OCI-LY3 (cell line): ENCODE results near the gene PNMT.

Experiments
- EZH2phosphoT487 ChIP-seq: fragments of 200-600 bp; shearing (Covaris generic); IDR thresholded peaks from 2 replicates; pipeline ENCODE4 v1.6.1; 2018; ENCODE audit warnings: antibody characterized with exemption, mixed run types, low read depth
- TF ChIP-seq, protein P1 (sequence below): fragments of 200-600, 300-600 bp; sonication (generic); IDR thresholded peaks from 2 replicates; pipeline ENCODE4 v1.5.1; 2014; ENCODE audit warnings: antibody characterized with exemption, low read length, low read depth

DNA sequence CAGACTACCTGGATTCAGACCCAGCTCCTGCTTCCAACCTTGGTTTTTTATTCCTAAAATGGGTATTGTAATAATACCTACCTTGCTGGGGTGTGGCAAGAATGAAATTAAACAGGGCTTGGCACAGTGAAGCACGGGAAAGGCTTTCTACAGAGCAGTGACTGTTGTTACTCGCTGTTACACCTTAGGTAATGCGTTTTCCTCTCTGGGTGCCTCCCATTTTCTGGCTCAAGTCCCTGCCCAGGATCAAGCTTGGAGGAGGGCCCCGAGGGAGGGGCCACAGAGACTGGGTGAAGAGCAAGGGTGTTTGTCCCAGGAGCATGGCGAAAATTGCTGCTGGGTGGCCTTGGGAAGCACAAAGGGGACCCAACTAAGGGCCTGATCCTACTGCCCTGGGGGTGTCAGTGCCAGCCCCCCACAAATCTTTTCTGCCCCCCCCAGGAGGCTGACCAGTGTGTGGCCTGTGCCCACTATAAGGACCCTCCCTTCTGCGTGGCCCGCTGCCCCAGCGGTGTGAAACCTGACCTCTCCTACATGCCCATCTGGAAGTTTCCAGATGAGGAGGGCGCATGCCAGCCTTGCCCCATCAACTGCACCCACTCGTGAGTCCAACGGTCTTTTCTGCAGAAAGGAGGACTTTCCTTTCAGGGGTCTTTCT, 48.8 kb downstream of the PNMT start:
- TF ChIP-seq, protein P1, sequence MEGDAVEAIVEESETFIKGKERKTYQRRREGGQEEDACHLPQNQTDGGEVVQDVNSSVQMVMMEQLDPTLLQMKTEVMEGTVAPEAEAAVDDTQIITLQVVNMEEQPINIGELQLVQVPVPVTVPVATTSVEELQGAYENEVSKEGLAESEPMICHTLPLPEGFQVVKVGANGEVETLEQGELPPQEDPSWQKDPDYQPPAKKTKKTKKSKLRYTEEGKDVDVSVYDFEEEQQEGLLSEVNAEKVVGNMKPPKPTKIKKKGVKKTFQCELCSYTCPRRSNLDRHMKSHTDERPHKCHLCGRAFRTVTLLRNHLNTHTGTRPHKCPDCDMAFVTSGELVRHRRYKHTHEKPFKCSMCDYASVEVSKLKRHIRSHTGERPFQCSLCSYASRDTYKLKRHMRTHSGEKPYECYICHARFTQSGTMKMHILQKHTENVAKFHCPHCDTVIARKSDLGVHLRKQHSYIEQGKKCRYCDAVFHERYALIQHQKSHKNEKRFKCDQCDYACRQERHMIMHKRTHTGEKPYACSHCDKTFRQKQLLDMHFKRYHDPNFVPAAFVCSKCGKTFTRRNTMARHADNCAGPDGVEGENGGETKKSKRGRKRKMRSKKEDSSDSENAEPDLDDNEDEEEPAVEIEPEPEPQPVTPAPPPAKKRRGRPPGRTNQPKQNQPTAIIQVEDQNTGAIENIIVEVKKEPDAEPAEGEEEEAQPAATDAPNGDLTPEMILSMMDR, result no peak
- no peak for TF ChIP-seq EZH2phosphoT487
